Transverse colon (tissue), 4 donors: Measurements from ENCODE around the gene CCNQ. TPM values are rescaled to one million over a fixed set of nuclear protein-coding genes. Genes with fewer than 3 reads are reported as not detected.

ENCODE experiments used
- DNase-seq: peaks from one replicate; pipeline ENCODE4 v3.0.0-alpha.2; 2019
- H3K27ac ChIP-seq, 4 donors: fragments of 200-600 bp; sonication (generic); 2 replicates each; pipeline ENCODE4 v1.5.1; 2016 to 2018; ENCODE audit warnings: inconsistent platforms in 4 of 4
- H3K27me3 ChIP-seq: fragments of 200-600 bp; sonication (generic); 2 replicates; pipeline ENCODE4 v1.5.1; 2017; ENCODE audit warnings: inconsistent platforms
- H3K36me3 ChIP-seq, 4 donors: fragments of 200-600 bp; sonication (generic); 2 replicates each; pipeline ENCODE4 v1.5.1; 2017 to 2019; ENCODE audit warnings: inconsistent platforms in 4 of 4
- H3K4me1 ChIP-seq, 4 donors: fragments of 200-600 bp; sonication (generic); 2 replicates each; pipeline ENCODE4 v1.5.1; 2017 to 2020; ENCODE audit warnings: inconsistent platforms in 4 of 4
- H3K4me3 ChIP-seq, 4 donors: fragments of 200-600 bp; sonication (generic); 1 replicate in 1 of 4; 2 replicates in 3 of 4; pipeline versions ENCODE4 v1.5.1 to v1.6.1; 2017 to 2019; ENCODE audit warnings: inconsistent platforms in 4 of 4
- H3K9me3 ChIP-seq, 2 donors: fragments of 200-600 bp; sonication (generic); 2 replicates each; pipeline ENCODE4 v1.5.1; 2017 to 2019; ENCODE audit warnings: inconsistent platforms in 2 of 2
- CTCF ChIP-seq, 5 experiments: fragments of 200-600 bp in 3 of 5; fragments of 450-650 bp in 2 of 5; sonication (generic) in 3 of 5; IDR thresholded peaks; 1 replicate in 2 of 5; 2 replicates in 3 of 5; pipeline ENCODE4 v1.5.1; 2016 to 2017; ENCODE audit warnings: antibody characterized with exemption in 5 of 5, inconsistent platforms in 3 of 5, mild to moderate bottlenecking in 2 of 5, moderate library complexity in 1 of 5
- EP300 ChIP-seq: sonication (generic); formaldehyde crosslinking; IDR thresholded peaks from one replicate; pipeline ENCODE4 v1.6.1; 2017; ENCODE audit warnings: antibody characterized with exemption, low read depth
- POLR2A ChIP-seq: fragments of 450-650 bp; IDR thresholded peaks from one replicate; pipeline ENCODE4 v1.6.1; 2016; ENCODE audit warnings: antibody characterized with exemption, mild to moderate bottlenecking, moderate library complexity
- POLR2AphosphoS5 ChIP-seq, 3 donors: sonication (generic); formaldehyde crosslinking; IDR thresholded peaks; one replicate each; pipeline ENCODE4 v1.6.1; 2016; ENCODE audit warnings: antibody characterized with exemption in 3 of 3
- WGBS, 2 donors: methylation state at CpG; one replicate each; pipeline ENCODE4 v1.1.5; 2018; ENCODE audit warnings: low coverage in 1 of 2; 5-methylcytosine and 5-hydroxymethylcytosine counted together
- in situ Hi-C, 4 donors: fragments of 200-750 bp; cut with MboI; loops; one replicate each; pipeline versions ENCODE4 v1.15.0 to v1.15.1; 2017; ENCODE audit warnings: low sequenced_read_pairs in 3 of 4, low pct_ligation_motif_present in 1 of 4, low pct_unique_long_range_greater_than_20kb in 1 of 4
- intact Hi-C: fragments of 100-400 bp; cut with DNase I; formaldehyde crosslinking; loops from one replicate; pipeline ENCODE4 v1.15.1; 2023; ENCODE audit warnings: low total_unique reads
- total RNA-seq, 4 donors: library from RNA; depleted of rRNA; stranded (reverse); fragments of >200 nt; gene quantifications; one replicate each; pipeline ENCODE4 v1.1.0, GENCODE V29; 2016

The CCNQ gene
- total RNA-seq, 4 donors from 2014 or later = 5.2 to 32.5 (median 26.8) TPM

- in situ Hi-C loops (no loop called here), intact Hi-C loops (no loop called here)
- DNase-seq = no peak
- Histone ChIP-seq H3K36me3 (no peaks in the 10 kb centered on the region), H3K27me3 (peaks cover 43% of the 10 kb centered on the region), H3K4me3 (no peak overlapping the region), H3K27ac (no peak overlapping the region), H3K9me3 (no peaks in the 10 kb centered on the region), H3K4me1 (peaks cover 0 to 18% (median 7%) of the 10 kb centered on the region in 4 donors)
- TF ChIP-seq EP300 = no peak
- no peak for TF ChIP-seq POLR2A
- TF ChIP-seq CTCF (IDR thresholded peaks at IDR 0.05) = no peak
- 81% methylated on average over 23 of the region's 23 CpGs; no CpG with 5 or more reads in 1 of the 2 donors for WGBS, 2 donors
These were observed 41.2 kb upstream of the CCNQ start for GRCh38 chrX:153640045-153640686.

GRCh38 chrX:153639177-153640044, 40.5 kb upstream of the CCNQ start:
- H3K36me3 ChIP-seq = no peaks in the 10 kb centered on the region
- H3K9me3 ChIP-seq = no peaks in the 10 kb centered on the region
- no peak for TF ChIP-seq CTCF (IDR thresholded peaks at IDR 0.05)
- no peak for TF ChIP-seq POLR2A
- TF ChIP-seq POLR2AphosphoS5 (IDR thresholded peaks at IDR 0.05) = no peak
- no peak for TF ChIP-seq EP300
- no peak for DNase-seq
- peaks cover 0 to 16% (median 7%) of the 10 kb centered on the region in 4 donors for H3K4me1 ChIP-seq
- intact Hi-C loops (no loop called here), in situ Hi-C loops (no loop called here)
- peaks cover 36% of the 10 kb centered on the region for H3K27me3 ChIP-seq
- H3K27ac ChIP-seq = no peak overlapping the region
- H3K4me3 ChIP-seq = no peak overlapping the region
- WGBS, 2 donors = 79% methylated on average over 25 of the region's 28 CpGs; no CpG with 5 or more reads in 1 of the 2 donors

GRCh38 chrX:153638436-153639176, 39.7 kb upstream of the CCNQ start:
- no peaks in the 10 kb centered on the region for H3K36me3 ChIP-seq
- H3K9me3 ChIP-seq = no peaks in the 10 kb centered on the region
- H3K4me3 ChIP-seq = no peak overlapping the region
- no peak overlapping the region for H3K27ac ChIP-seq
- DNase-seq = no peak
- peaks cover 0 to 12% (median 4%) of the 10 kb centered on the region in 4 donors for H3K4me1 ChIP-seq
- TF ChIP-seq POLR2AphosphoS5 (IDR thresholded peaks at IDR 0.05) (no peak), EP300 (no peak), CTCF (IDR thresholded peaks at IDR 0.05) (no peak), POLR2A (no peak)
- WGBS, 2 donors = 72% methylated on average over 16 of the region's 20 CpGs; no CpG with 5 or more reads in 1 of the 2 donors
- intact Hi-C loops = no loop called here
- peaks cover 31% of the 10 kb centered on the region for H3K27me3 ChIP-seq
- in situ Hi-C loops = no loop called here

- intact Hi-C loops (no loop called here), in situ Hi-C loops (no loop called here)
- no CpG with 5 or more reads among the region's 6 CpGs for WGBS, 2 donors
- Histone ChIP-seq H3K36me3 (no peaks in the 10 kb centered on the region), H3K27ac (no peak overlapping the region), H3K9me3 (no peaks in the 10 kb centered on the region), H3K4me3 (no peak overlapping the region), H3K27me3 (peaks cover 25% of the 10 kb centered on the region), H3K4me1 (peaks cover 0 to 7% (median 2%) of the 10 kb centered on the region in 4 donors)
- TF ChIP-seq POLR2AphosphoS5 (IDR thresholded peaks at IDR 0.05) = no peak
- TF ChIP-seq POLR2A = no peak
- TF ChIP-seq CTCF (IDR thresholded peaks at IDR 0.05) = no peak
- TF ChIP-seq EP300 = no peak
- DNase-seq = no peak
These were observed 39.1 kb upstream of the CCNQ start for GRCh38 chrX:153638041-153638371.
